GM08714 (cell line): ENCODE results near the gene SMARCA4.

Experiments
- H3K4me3 ChIP-seq: fragments of 200-500 bp; sonication (Bioruptor generic); 2 replicates; pipeline ENCODE4 v1.5.1; 2014; ENCODE audit warnings: mild to moderate bottlenecking, low read length, inconsistent platforms
- ZNF274 ChIP-seq: IDR thresholded peaks from 2 replicates; pipeline ENCODE4 v1.6.1; 2012; ENCODE audit warnings: mild to moderate bottlenecking, low read depth, low read length

SMARCA4 gene

DNA sequence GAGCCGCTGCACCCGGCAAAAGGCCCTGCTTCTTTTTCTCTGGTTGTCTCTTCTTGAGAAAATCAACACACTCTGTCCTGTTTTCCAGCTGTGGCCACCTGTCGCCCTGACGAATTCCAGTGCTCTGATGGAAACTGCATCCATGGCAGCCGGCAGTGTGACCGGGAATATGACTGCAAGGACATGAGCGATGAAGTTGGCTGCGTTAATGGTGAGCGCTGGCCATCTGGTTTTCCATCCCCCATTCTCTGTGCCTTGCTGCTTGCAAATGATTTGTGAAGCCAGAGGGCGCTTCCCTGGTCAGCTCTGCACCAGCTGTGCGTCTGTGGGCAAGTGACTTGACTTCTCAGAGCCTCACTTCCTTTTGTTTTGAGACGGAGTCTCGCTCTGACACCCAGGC is 145.6 kb downstream of the SMARCA4 start:
- TF ChIP-seq ZNF274 = no peak
- H3K4me3 ChIP-seq = no peak overlapping the region

DNA sequence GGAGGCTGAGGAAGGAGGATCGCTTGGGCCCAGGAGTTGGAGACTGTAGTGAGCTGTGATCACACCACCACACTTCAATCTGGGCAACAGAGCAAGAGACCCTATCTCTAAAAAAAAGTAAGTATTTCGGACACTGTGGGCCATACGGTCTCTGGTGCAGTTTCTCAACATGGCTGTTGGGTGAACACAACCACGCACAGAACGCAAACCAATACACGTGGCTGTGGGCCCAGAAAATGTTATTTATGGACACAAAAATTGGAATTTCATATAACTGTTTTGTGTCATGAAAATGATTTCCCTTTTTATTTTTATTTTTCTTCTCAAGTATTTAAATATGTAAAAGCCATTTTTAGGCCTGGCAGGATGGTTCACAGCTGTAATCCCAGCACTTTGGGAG is 147.9 kb downstream of the SMARCA4 start:
- TF ChIP-seq ZNF274 = no peak
- H3K4me3 ChIP-seq = no peak overlapping the region

DNA sequence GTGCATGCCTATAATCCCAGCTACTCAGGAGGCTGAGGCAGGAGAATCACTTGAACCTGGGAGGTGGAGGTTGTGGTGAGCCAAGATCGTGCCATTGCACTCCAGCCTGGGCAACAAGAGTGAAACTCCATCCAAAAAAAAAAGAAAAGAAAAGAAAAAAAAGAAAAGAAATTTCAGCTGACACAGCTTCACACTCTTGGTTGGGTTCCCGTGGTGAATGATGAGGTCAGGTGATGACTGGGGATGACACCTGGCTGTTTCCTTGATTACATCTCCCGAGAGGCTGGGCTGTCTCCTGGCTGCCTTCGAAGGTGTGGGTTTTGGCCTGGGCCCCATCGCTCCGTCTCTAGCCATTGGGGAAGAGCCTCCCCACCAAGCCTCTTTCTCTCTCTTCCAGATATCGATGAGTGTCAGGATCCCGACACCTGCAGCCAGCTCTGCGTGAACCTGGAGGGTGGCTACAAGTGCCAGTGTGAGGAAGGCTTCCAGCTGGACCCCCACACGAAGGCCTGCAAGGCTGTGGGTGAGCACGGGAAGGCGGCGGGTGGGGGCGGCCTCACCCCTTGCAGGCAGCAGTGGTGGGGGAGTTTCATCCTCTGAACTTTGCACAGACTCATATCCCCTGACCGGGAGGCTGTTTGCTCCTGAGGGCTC is 150.4 kb downstream of the SMARCA4 start:
- H3K4me3 ChIP-seq = no peak overlapping the region
- TF ChIP-seq ZNF274 = no peak

DNA sequence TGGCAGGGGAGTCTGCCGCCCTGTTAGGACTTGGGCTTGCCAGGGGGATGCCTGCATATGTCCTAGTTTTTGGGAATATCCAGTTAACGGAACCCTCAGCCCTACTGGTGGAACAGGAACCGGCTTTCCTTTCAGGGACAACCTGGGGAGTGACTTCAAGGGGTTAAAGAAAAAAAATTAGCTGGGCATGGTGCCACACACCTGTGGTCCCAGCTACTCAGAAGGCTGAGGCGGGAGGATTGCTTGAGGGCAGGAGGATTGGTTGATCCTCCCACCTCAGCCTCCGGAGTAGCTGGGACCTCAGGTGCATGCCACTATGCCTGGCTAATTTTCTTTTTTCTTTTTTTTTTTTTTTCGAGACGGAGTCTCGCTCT is 150.9 kb downstream of the SMARCA4 start:
- no peak for TF ChIP-seq ZNF274
- H3K4me3 ChIP-seq = no peak overlapping the region
